GM12891 (cell line): ENCODE results near the gene HNRNPCL1.

Experiments used
- DNase-seq: peaks from one replicate; pipeline ENCODE4 v3.0.0; 2011; ENCODE audit warnings: low spot score; ENCODE audit not compliant: insufficient read length
- FAIRE-seq: peaks from 2 replicates; lab custom pipeline; 2011; peaks lifted over from hg19 to GRCh38; lab: Jason Lieb, UNC
- PAX5 ChIP-seq: IDR thresholded peaks from 2 replicates; pipeline ENCODE4 v1.6.1; 2011; ENCODE audit warnings: low read length, moderate library complexity, mild to moderate bottlenecking; ENCODE audit not compliant: insufficient read depth, severe bottlenecking
- POLR2A ChIP-seq: IDR thresholded peaks from 2 replicates; pipeline ENCODE4 v1.6.1; 2011; ENCODE audit warnings: low read depth, low read length, control low read depth
- POLR2AphosphoS5 ChIP-seq: IDR thresholded peaks from 2 replicates; pipeline ENCODE4 v1.6.1; 2011; ENCODE audit warnings: low read depth, low read length, control low read depth
- POU2F2 ChIP-seq: IDR thresholded peaks from 2 replicates; pipeline ENCODE4 v1.6.1; 2011; ENCODE audit warnings: low read depth, mild to moderate bottlenecking, control low read depth, low read length, moderate library complexity
- SPI1 ChIP-seq: IDR thresholded peaks from 2 replicates; pipeline ENCODE4 v1.6.1; 2011; ENCODE audit warnings: low read depth, low read length, control low read depth
- TAF1 ChIP-seq: IDR thresholded peaks from 2 replicates; pipeline ENCODE4 v1.6.1; 2011; ENCODE audit warnings: low read depth, low read length, control low read depth

The HNRNPCL1 gene

DNA sequence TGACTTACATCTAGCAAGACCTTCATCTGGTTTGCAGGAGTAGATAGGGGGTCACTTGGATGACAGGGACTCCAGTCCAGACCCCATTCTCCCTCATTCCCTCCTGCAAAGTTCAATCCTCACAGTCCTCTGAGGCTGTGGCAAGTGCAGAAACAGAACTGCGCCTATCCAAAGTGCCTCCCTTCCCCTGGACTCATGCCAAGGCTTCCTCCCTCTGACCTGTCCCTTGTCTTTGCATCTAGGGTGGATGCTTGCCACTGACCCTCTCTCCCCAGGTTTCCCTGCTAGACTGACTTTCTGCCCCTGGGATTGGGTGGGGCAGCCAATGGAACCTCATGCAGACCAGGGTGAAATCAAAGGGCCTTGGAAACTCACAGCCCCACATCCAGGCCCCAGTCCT, 38.6 kb downstream of the HNRNPCL1 start:
- DNase-seq: no peak
- TF ChIP-seq POLR2AphosphoS5 (no peak), SPI1 (no peak), POLR2A (no peak), PAX5 (no peak), POU2F2 (no peak), TAF1 (no peak)
- no peak for FAIRE-seq

DNA sequence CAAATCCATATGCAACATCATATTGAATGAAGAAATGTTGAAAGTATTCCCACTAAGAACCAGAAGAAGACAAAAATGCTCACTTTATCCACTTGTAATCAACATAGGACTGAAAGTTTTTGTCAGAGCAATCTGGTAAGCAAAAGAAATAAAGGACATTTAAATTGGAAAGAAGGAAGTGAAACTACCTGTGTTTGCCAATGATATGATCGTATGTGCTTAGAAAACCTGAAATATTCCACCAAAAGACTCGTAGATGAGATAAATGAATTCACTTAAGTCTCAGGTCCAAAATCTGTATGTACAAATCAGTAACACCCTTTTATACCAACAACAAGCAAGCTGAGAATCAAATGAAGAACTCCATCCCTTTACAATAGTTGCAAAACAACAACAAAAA, 48.8 kb downstream of the HNRNPCL1 start:
- FAIRE-seq (no peak), DNase-seq (no peak)
- peak; percentile 72 for TF ChIP-seq SPI1
- TF ChIP-seq TAF1: no peak

DNA sequence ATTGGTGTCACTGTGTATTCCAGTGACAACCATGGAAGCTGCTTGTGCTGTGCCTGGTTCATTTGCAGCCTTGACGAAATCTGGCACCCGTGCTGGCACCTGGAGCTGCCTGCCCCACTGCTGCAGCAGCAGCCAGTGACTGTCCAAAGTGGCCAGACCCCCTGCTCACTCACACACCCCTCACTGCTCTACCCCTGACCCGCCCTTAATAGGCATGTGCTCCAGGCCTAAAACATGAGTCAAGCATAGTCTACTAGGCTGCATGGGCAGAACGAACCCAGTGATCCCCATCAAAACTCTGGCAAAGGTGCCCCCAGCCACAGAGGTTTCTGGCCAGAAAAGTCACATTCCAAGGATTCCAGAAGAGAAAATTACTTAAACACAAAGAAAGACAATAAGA, 49.6 kb downstream of the HNRNPCL1 start:
- FAIRE-seq (no peak), DNase-seq (no peak)
- TF ChIP-seq POLR2A (no peak), PAX5 (no peak), POLR2AphosphoS5 (no peak), SPI1 (no peak), POU2F2 (no peak), TAF1 (no peak)
